ENCODE results near the gene INPP4B.

The INPP4B gene

DNA sequence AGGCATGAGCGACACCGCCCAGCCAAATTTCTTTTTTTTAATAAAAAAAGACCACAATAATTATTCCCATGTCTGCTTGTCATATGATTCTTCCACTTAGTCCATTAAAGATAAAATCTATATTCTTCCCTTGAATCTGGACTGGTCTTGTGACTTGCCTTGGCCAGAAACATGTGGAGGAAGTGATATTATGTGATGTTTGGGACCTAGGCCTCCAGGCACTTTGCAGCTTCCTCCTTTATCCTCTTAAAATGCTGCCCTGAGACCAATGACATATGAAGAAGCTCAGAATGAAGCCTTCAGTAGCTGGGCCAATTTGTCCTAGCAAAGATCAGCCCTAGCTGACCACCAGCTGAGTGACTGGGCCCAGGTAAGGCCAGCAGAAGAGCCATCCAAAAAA, 250.0 kb downstream of the INPP4B start:
- no peak overlapping the region for H3K4me3 ChIP-seq (ENCODE audit: control insufficient read depth, low read depth, low read length)
- no peak for DNase-seq (ENCODE audit: low read depth)
- TF ChIP-seq, protein P1, sequence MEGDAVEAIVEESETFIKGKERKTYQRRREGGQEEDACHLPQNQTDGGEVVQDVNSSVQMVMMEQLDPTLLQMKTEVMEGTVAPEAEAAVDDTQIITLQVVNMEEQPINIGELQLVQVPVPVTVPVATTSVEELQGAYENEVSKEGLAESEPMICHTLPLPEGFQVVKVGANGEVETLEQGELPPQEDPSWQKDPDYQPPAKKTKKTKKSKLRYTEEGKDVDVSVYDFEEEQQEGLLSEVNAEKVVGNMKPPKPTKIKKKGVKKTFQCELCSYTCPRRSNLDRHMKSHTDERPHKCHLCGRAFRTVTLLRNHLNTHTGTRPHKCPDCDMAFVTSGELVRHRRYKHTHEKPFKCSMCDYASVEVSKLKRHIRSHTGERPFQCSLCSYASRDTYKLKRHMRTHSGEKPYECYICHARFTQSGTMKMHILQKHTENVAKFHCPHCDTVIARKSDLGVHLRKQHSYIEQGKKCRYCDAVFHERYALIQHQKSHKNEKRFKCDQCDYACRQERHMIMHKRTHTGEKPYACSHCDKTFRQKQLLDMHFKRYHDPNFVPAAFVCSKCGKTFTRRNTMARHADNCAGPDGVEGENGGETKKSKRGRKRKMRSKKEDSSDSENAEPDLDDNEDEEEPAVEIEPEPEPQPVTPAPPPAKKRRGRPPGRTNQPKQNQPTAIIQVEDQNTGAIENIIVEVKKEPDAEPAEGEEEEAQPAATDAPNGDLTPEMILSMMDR (IDR thresholded peaks at IDR 0.05; ENCODE audit: control insufficient read depth, insufficient read depth, low read depth, low read length, missing control alignments), result no peak

DNA sequence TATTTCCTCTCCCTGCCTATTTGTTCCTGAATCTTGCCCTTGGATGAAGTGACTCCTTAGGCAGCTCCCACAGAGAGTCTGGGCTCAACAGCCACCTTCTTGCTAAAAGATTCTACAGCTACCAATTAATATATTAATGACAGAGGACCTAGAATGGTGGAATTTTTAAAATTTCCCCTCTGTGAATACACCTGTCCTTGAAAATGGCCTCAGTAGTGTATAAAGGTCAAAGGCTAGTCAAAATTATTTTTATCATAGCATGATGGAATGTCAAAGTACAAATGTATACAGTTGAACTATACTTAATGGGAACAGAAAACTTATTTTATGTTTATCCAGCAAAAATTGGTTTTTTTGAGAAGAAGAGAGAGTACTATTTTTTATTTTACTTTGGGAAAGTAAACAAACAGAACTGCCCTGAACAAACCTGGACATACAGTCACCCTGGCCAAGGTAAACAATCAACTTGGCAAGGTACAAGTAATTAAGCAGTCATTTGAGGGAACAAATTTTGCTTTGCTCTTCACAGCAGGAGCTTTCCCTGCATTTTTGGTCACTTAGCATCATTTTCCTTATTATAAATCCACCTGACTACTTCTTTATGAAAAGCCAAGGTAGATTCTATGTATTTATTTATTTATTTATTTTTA, 250.8 kb downstream of the INPP4B start:
- TF ChIP-seq, protein P1 (IDR thresholded peaks at IDR 0.05; ENCODE audit: control insufficient read depth, insufficient read depth, low read depth, low read length, missing control alignments), result no peak
- no peak for DNase-seq (ENCODE audit: low read depth)
- H3K4me3 ChIP-seq (ENCODE audit: control insufficient read depth, low read depth, low read length), result no peak overlapping the region

- TF ChIP-seq, protein P1 (IDR thresholded peaks at IDR 0.05; ENCODE audit: control insufficient read depth, insufficient read depth, low read depth, low read length, missing control alignments), result no peak
- H3K4me3 ChIP-seq (ENCODE audit: control insufficient read depth, low read depth, low read length), result no peak overlapping the region
- DNase-seq (ENCODE audit: low read depth), result no peak
Observed at GRCh38 chr4:142585411-142585810, 260.7 kb downstream of the INPP4B start.

- DNase-seq (ENCODE audit: low read depth), result no peak
- TF ChIP-seq, protein P1 (IDR thresholded peaks at IDR 0.05; ENCODE audit: control insufficient read depth, insufficient read depth, low read depth, low read length, missing control alignments), result no peak
- H3K4me3 ChIP-seq (ENCODE audit: control insufficient read depth, low read depth, low read length), result no peak overlapping the region
Observed at GRCh38 chr4:142583708-142584107, 262.4 kb downstream of the INPP4B start.

GRCh38 chr4:142582340-142582739, 263.8 kb downstream of the INPP4B start:
- DNase-seq (ENCODE audit: low read depth), result no peak
- H3K4me3 ChIP-seq (ENCODE audit: control insufficient read depth, low read depth, low read length), result no peak overlapping the region
- TF ChIP-seq, protein P1 (IDR thresholded peaks at IDR 0.05; ENCODE audit: control insufficient read depth, insufficient read depth, low read depth, low read length, missing control alignments), result no peak

GRCh38 chr4:142581881-142582280, 264.2 kb downstream of the INPP4B start:
- no peak for DNase-seq (ENCODE audit: low read depth)
- H3K4me3 ChIP-seq (ENCODE audit: control insufficient read depth, low read depth, low read length), result no peak overlapping the region
- TF ChIP-seq, protein P1 (IDR thresholded peaks at IDR 0.05; ENCODE audit: control insufficient read depth, insufficient read depth, low read depth, low read length, missing control alignments), result no peak

All from AG09309 (cell line).